ENCODE data around the gene ANKRD10. TPM values are rescaled to one million over a fixed set of nuclear protein-coding genes. Genes with fewer than 3 reads are reported as not detected.

Gene ANKRD10
- total and polyA plus RNA-seq, 10 of the 15 experiments (the other 5 are each of a cell fraction or from before 2014, with no cell fraction given), result 47.1 to 199 (median 97.2) TPM

DNA sequence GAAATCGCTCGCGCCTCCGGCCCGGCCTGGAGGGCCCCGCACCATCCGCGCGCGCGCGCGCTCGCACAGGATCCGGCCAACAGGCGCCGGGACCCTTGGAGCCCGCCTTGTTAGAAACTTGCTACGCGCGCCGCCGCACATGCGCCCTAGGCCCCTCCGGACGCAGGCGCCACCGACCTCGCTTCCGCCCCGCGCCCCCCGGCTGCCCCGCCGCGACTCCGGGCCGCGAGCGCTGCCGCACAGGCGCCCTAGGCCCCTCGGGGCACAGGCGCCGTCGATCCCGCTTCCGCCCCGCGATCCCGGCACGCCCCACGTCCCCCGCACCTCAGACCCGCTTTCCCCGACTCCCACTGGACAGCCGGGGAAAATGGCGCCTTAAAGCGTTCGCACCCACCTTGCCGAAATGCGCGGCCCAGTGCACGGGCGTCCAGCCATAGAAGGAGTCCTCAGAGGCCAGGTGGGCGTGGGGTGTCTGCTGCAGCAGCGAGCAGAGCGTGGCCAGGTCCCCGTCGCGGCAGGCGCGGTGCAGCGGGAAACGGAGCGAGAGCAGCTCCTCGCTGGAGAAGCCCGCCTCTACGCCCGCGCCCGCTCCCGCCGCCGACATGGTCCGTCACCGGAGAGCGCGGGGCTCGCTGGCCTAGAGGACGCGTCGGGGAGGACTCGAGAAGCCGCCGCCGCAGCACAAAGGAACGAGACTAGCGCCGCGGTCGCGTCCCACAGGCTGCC lies 375 bp downstream of the ANKRD10 start (continued):
- TF ChIP-seq ESRRA (IDR thresholded peaks at IDR 0.05; ENCODE audit: low read length) (no peak), POLR2AphosphoS2 (IDR thresholded peaks at IDR 0.05; ENCODE audit: low read depth, low read length) (peak; percentile 82), BACH1 (IDR thresholded peaks at IDR 0.05; ENCODE audit: borderline replicate concordance) (peak; percentile 37), TCF7 (IDR thresholded peaks at IDR 0.05; ENCODE audit: borderline replicate concordance) (no peak), TAF1 (IDR thresholded peaks at IDR 0.05; ENCODE audit: borderline replicate concordance, low read depth, low read length) (0 out of 2 replicates have a peak, but pooled peaks have one; percentile 26), MTA2 (IDR thresholded peaks at IDR 0.05; ENCODE audit: low read depth) (no peak), POLR2A (IDR thresholded peaks at IDR 0.05; ENCODE audit: low read depth, low read length) (peak; percentile 79), PAX5 (IDR thresholded peaks at IDR 0.05; ENCODE audit: borderline replicate concordance, low read depth, low read length) (no peak), NRF1 (conservative IDR thresholded peaks at IDR 0.05; ENCODE audit: low read depth, low read length) (peak; percentile 23; the same call in 1 of the 2 replicates), HCFC1 (IDR thresholded peaks at IDR 0.05; ENCODE audit: low read length) (peak; percentile 65)
- TF ChIP-seq, protein P1, sequence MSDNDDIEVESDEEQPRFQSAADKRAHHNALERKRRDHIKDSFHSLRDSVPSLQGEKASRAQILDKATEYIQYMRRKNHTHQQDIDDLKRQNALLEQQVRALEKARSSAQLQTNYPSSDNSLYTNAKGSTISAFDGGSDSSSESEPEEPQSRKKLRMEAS (IDR thresholded peaks at IDR 0.05; ENCODE audit: low read depth, low read length), result no peak
- TF ChIP-seq, protein P2, sequence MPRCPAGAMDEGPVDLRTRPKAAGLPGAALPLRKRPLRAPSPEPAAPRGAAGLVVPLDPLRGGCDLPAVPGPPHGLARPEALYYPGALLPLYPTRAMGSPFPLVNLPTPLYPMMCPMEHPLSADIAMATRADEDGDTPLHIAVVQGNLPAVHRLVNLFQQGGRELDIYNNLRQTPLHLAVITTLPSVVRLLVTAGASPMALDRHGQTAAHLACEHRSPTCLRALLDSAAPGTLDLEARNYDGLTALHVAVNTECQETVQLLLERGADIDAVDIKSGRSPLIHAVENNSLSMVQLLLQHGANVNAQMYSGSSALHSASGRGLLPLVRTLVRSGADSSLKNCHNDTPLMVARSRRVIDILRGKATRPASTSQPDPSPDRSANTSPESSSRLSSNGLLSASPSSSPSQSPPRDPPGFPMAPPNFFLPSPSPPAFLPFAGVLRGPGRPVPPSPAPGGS (IDR thresholded peaks at IDR 0.05; ENCODE audit: borderline replicate concordance, insufficient read depth, low read depth, low read length, poor library complexity, severe bottlenecking), result peak; percentile 7
